Thoracic aorta (tissue), 2 donors: ENCODE measurements around the gene CCDC170. TPM values are rescaled to one million over a fixed set of nuclear protein-coding genes. Genes with fewer than 3 reads are reported as not detected.

Experiments
- ATAC-seq: fragments of 150-250 bp; one replicate; pipeline ENCODE4 v1.8.0; 2017; ENCODE audit warnings: low read depth; ENCODE audit not compliant: insufficient number of reproducible peaks, low FRiP score
- DNase-seq: peaks from one replicate; pipeline ENCODE4 v3.0.0-alpha.2; 2020; ENCODE audit warnings: low spot score
- H3K27ac ChIP-seq, 2 donors: fragments of 200-600 bp; sonication (generic); 1 replicate in 1 of 2; 2 replicates in 1 of 2; pipeline ENCODE4 v1.5.1; 2016; ENCODE audit warnings: mild to moderate bottlenecking in 2 of 2, moderate library complexity in 2 of 2
- H3K27me3 ChIP-seq: fragments of 200-600 bp; sonication (generic); replicated peaks from 2 replicates; pipeline ENCODE4 v1.6.0; 2016; ENCODE audit warnings: mild to moderate bottlenecking; ENCODE audit not compliant: insufficient read depth
- H3K36me3 ChIP-seq: fragments of 200-600 bp; sonication (generic); one replicate; pipeline ENCODE4 v1.5.1; 2016
- H3K4me1 ChIP-seq, 2 donors: fragments of 200-600 bp; sonication (generic); 1 replicate in 1 of 2; 2 replicates in 1 of 2; pipeline versions ENCODE4 v1.5.1 to v1.6.0; 2016; ENCODE audit warnings: low read depth in 2 of 2, mild to moderate bottlenecking in 1 of 2; ENCODE audit not compliant: control insufficient read depth in 1 of 2
- H3K4me3 ChIP-seq: fragments of 200-600 bp; sonication (generic); 2 replicates; pipeline ENCODE4 v1.5.1; 2016; ENCODE audit warnings: mild to moderate bottlenecking
- H3K9me3 ChIP-seq: fragments of 200-600 bp; sonication (generic); 2 replicates; pipeline ENCODE4 v1.5.1; 2016
- total RNA-seq, 2 donors: library from RNA; depleted of rRNA; stranded (reverse); fragments of >200 nt; gene quantifications; one replicate each; pipeline versions ENCODE4 v1.1.0 to v1.2.3, GENCODE V29; 2016
- TF ChIP-seq, protein P1 (sequence below): fragments of 200-600 bp; sonication (generic); IDR thresholded peaks from one replicate; pipeline ENCODE4 v1.5.1; 2019; ENCODE audit warnings: antibody characterized with exemption

CCDC170 gene
- total RNA-seq, 2 donors from 2014 or later, result 0.81 to 1.5 TPM

DNA sequence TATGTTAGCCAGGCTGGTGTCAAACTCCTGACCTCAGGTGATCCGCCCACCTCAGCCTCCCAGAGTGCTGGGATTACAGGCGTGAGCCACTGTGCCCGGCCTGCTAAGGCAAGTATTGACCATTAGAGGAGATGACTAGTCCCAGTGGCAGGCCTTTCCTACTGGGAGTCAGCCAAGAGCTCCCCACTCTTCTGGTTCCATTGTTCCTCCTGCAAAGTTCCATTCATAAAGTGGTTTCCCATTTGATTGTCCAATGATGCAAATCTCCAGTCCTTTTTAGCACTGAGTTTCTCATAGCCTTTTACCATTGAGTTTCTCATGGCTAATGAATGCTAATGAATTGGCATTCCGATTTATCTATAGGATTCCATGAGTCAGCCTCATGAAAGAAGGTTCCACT, 165.4 kb downstream of the CCDC170 start:
- H3K4me3 ChIP-seq, result no peak overlapping the region
- ATAC-seq (no peak), DNase-seq (no peak)
- H3K27me3 ChIP-seq, result no peaks in the 10 kb centered on the region
- H3K36me3 ChIP-seq, result no peaks in the 10 kb centered on the region
- TF ChIP-seq, protein P1, sequence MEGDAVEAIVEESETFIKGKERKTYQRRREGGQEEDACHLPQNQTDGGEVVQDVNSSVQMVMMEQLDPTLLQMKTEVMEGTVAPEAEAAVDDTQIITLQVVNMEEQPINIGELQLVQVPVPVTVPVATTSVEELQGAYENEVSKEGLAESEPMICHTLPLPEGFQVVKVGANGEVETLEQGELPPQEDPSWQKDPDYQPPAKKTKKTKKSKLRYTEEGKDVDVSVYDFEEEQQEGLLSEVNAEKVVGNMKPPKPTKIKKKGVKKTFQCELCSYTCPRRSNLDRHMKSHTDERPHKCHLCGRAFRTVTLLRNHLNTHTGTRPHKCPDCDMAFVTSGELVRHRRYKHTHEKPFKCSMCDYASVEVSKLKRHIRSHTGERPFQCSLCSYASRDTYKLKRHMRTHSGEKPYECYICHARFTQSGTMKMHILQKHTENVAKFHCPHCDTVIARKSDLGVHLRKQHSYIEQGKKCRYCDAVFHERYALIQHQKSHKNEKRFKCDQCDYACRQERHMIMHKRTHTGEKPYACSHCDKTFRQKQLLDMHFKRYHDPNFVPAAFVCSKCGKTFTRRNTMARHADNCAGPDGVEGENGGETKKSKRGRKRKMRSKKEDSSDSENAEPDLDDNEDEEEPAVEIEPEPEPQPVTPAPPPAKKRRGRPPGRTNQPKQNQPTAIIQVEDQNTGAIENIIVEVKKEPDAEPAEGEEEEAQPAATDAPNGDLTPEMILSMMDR, result no peak
- no peaks in the 10 kb centered on the region for H3K4me1 ChIP-seq
- H3K27ac ChIP-seq, result no peak overlapping the region
- H3K9me3 ChIP-seq, result no peaks in the 10 kb centered on the region

DNA sequence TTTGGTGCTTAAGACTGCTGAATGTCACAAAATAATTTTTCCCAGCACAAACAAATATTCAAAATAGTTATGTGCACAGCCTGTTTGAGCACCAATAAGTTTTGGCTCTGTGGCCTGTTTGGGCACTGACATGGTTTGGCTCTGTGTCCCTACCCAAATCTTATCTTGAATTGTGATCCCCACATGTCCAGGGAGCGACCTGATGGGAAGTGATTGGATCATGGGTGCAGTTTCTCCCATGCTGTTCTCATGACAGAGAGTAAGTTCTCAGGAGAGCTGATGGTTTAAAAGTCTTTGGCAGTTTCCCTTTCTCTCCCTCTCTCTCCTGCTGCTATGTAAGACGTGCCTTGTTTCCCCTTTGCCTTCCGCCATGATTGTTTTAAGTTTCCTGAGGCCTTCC, 167.7 kb downstream of the CCDC170 start:
- DNase-seq (no peak), ATAC-seq (no peak)
- TF ChIP-seq, protein P1, result no peak
- Histone ChIP-seq H3K27me3 (no peaks in the 10 kb centered on the region), H3K9me3 (no peaks in the 10 kb centered on the region), H3K4me3 (no peak overlapping the region), H3K27ac (no peak overlapping the region), H3K4me1 (no peaks in the 10 kb centered on the region), H3K36me3 (no peaks in the 10 kb centered on the region)

DNA sequence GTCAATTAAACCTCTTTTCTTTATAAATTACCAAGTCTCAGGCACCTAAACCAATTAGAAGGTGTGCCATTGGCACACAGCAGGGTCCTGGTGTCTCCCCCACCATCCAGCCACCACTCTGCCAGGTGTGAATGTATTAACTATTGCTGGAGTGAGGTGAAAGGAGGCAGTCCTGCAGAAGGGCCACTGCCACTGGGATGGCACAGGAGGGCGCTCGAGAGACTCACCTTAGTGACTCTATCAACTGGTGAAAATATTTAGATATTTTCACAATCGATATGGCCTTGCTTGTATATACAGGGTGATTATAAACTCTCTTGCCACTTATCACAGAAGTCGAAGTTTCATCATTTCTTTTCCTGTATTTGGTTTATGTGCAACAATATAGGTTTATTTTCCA, 168.1 kb downstream of the CCDC170 start:
- DNase-seq (no peak), ATAC-seq (no peak)
- H3K4me1 ChIP-seq, result no peaks in the 10 kb centered on the region
- no peak overlapping the region for H3K27ac ChIP-seq
- no peak overlapping the region for H3K4me3 ChIP-seq
- H3K36me3 ChIP-seq, result no peaks in the 10 kb centered on the region
- H3K27me3 ChIP-seq, result no peaks in the 10 kb centered on the region
- H3K9me3 ChIP-seq, result no peaks in the 10 kb centered on the region
- TF ChIP-seq, protein P1, result no peak

DNA sequence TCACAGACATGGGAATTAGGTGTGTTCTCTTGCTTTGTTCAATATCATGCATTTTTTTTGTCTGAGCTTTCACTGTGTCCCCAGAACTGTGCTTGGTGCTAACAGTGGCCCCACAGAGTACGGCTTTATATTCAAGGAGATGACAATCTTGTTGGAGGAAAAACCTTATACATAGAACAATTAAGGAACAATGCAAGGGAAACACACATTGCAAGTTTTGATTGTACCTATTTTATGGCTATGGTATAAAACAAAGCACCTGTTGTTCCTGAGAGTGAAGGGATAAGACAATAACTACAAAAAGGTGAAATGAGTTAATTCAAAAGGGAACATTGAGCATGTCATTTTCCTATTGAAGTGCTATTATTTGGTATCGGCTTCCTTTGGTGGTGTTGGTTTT, 169.7 kb downstream of the CCDC170 start:
- Histone ChIP-seq H3K36me3 (no peaks in the 10 kb centered on the region), H3K4me3 (no peak overlapping the region), H3K27me3 (no peaks in the 10 kb centered on the region), H3K9me3 (no peaks in the 10 kb centered on the region), H3K27ac (no peak overlapping the region), H3K4me1 (no peaks in the 10 kb centered on the region)
- TF ChIP-seq, protein P1, result no peak
- no peak for DNase-seq
- no peak for ATAC-seq

DNA sequence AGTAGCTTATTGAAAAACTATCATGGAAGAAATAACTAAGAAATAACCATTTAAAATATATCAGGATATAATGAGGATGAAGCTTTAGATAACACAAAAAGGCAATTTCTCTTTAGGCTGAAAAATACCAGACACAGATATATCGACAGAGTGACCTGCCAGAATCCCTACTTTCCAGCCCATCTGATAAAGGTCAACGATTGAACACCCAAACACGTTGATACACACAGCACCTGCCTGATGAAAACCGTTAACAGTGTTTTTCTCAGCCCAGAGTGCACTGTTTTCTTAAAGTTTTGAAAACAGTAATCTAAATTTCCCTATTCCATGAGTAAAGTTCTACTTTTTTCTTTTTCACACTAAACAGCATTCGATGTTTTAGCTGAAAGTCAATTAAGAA, 170.6 kb downstream of the CCDC170 start:
- DNase-seq (no peak), ATAC-seq (no peak)
- Histone ChIP-seq H3K27ac (no peak overlapping the region), H3K36me3 (no peaks in the 10 kb centered on the region), H3K9me3 (no peaks in the 10 kb centered on the region), H3K27me3 (no peaks in the 10 kb centered on the region), H3K4me3 (no peak overlapping the region), H3K4me1 (no peaks in the 10 kb centered on the region)
- TF ChIP-seq, protein P1, result no peak
